ENCODE measurements around the gene ZNF213.
"Not testable (repeated sequence)": the region's sequence is repeated elsewhere in the genome, so short reads cannot be mapped to it uniquely, and the experiment has no call there.

Gene ZNF213

DNA sequence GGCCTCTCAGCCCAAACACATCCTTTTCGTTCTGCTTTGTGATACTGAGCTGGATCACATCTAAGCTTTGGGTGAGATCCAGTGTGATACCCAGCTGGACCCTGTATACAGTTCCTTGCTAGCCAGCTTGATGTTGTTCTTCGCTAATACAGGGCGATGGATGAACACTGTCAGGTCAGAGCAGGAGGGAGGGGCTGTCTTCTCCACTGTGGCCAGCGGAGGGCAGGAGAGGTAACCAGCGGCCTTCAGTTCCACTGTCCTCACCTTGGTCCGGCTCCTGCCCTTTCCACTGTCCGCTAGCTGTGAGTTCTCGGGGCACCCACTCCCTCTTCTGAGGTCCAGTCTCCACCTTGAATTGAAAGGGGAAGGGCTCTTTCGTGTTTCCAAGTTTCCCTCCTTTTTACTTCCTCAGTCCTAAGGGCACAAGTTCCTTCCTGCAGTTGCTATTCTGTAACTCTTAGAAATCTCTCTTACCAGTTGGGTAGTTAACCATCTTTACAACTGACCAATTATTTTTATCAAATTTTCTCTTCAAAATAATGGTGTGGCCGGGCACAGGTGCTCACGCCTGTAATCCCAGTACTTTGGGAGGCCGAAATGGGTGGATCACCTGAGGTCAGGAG lies 3.0 kb upstream of the ZNF213 start:
- DNase-seq: no peak

DNA sequence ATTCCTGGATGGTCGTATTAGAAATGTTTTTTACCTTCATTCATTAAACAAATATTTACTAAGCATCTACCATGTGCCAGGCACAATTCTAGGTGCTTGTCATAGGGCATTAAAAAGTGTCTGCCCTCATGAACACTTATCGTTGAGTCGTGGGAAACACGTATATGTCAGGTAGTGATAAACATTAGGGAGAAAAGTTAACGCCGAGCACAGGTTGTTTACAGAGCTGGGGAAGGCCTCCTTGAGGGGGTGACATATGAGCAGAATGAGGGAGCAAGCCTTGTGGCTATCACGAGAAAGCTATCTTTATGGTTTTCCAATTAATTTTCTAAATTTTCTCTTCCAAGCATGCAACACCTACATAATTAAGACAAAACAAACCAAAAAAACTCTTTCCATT lies 985 bp upstream of the ZNF213 start:
- no peak for DNase-seq

DNA sequence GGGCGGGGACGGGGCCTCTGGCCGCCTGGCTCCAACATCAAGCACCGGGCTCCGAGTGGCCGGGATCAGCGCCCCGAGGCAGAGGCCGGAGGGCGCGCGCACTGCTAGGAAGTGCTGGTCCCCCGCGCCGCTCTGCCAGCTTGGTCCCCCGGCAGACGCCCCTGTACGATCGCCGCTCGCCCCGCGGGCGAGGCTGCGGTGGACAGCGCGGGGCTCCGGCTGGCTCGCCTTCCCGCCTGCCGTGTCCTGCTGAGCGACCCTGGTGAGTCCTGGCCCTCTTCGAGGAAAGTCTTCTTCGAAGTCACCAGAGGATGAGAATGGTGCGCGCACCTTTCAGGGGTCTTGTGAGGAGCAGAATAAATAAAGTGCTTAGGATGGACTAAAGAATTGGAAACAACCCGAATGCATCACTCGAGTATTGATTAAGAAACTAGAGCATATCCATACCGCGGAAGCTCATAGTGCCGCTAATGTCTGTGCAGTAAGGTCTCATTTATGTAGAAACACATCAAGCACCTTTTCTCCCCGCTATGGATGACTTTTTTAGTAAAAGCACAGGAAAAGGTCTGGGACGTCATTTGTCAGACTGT lies 392 bp downstream of the ZNF213 start:
- DNase-seq: no peak

DNA sequence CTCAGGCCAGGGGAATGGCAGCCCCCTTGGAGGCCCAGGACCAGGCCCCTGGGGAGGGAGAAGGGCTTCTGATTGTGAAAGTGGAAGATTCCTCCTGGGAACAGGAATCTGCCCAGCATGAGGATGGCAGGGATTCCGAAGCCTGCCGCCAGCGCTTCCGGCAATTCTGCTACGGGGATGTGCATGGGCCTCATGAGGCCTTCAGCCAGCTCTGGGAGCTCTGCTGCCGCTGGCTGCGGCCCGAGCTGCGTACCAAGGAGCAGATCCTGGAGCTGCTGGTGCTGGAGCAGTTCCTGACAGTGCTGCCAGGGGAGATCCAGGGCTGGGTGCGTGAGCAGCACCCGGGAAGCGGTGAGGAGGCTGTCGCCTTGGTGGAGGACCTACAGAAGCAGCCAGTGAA lies 2.4 kb downstream of the ZNF213 start:
- no peak for DNase-seq

DNA sequence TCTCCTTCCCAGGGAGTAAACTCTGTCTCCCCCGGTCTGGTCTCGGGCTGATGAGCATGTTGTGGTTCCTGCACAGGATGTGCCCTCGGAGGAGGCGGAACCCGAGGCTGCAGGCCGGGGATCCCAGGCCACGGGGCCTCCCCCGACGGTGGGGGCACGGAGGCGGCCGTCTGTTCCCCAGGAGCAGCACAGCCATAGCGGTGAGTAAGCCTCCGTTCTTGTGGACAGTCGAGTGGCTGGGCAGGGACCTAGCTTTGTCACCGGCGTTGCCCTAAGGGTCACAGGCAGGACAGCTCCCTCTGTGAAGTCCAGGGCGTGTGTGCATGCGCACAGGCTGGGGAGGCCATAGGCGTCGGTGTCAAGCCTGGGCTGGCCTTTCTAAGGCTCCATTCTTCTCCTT lies 3.5 kb downstream of the ZNF213 start:
- DNase-seq: no peak

DNA sequence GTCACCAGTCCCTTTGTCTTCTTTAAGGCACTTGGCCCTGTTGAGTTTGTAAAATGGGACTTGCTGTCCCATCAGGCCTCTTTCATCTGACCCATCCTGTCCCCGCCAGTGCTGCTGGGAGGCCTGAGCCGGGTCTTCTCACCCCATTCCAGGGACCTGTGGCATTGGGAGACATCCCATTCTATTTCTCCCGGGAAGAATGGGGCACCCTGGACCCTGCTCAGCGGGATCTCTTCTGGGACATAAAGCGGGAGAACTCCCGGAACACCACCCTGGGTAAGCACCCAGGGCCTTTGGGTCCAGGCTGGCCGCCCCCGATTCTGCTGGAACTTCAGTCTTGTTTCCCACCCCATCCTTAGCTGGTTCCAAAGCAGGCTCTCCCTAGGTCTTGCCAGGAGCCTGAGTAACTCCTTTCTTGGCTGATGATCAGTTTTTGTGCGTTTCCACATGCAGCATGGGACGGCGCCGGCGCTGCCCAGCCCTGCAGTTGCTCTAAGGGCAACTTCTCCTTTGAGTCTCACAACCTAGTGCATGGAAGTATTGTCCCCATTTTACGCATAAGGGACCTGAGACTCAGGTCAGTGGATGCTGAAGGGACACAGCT lies 4.1 kb downstream of the ZNF213 start:
- DNase-seq: no peak

DNA sequence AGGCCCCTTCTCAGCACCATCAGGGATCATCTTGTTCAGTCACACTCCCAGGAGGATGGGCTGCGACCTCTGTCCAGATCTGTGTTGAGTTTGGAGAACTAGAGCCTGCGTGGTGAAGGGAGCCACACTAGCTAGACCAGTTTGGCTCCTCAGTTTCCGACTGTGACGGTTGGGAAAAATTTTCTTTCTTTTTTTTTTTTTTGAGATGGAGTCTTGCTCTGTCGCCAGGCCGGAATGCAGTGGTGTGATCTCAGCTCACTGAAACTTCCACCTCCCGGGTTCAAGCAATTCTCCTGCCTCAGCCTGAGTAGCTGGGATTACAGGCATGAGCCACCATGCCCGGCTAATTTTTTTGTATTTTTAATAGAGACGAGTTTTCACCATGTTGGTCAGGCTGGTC lies 4.7 kb downstream of the ZNF213 start:
- DNase-seq: not testable (repeated sequence)

DNA sequence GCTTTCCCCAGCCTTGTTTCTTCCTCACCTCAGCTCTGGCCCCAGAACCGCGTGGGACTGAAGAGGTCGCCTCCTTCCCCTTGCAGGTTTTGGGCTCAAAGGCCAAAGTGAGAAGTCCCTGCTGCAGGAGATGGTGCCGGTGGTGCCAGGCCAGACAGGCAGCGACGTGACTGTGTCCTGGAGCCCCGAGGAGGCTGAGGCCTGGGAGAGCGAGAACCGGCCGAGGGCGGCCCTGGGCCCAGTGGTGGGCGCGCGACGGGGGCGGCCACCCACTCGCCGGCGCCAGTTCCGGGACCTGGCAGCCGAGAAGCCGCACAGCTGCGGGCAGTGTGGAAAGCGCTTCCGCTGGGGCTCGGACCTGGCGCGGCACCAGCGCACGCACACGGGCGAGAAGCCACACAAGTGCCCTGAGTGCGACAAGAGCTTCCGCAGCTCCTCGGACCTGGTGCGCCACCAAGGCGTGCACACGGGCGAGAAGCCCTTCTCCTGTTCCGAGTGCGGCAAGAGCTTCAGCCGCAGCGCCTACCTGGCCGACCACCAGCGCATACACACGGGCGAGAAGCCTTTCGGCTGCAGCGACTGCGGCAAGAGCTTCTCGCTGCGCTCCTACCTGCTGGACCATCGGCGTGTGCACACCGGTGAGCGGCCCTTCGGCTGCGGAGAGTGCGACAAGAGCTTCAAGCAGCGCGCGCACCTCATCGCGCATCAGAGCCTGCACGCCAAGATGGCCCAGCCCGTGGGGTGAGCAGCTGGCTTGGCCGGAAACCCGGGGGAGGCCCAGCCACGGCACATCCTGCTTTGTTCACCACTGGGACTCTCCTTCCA lies 6.0 kb downstream of the ZNF213 start:
- DNase-seq: no peak

DNA sequence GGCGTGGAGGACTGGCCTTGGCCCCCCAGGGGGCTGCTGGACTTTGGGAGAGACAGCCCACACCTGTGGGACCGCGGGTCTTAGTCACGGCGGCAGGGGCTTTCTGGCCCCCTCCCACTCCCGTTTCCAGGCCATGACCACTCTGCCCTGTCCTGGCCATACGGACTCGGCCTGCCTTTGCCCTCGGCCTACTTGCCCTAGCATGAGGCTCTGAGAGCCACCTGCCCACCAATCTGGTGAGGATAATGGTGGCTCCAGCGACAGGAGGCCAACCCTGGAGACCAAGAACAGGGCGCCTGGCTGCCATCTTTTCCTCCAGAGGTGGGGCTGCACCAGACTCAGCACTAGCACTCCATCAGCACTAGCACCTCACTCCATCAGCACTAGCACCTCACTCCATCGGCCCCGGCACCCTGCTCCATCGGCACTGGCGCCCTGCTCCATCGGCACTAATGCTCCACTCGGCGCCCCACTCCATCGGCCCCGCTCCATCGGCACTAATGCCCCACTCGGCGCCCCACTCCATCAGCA lies 7.0 kb downstream of the ZNF213 start:
- no peak for DNase-seq

DNA sequence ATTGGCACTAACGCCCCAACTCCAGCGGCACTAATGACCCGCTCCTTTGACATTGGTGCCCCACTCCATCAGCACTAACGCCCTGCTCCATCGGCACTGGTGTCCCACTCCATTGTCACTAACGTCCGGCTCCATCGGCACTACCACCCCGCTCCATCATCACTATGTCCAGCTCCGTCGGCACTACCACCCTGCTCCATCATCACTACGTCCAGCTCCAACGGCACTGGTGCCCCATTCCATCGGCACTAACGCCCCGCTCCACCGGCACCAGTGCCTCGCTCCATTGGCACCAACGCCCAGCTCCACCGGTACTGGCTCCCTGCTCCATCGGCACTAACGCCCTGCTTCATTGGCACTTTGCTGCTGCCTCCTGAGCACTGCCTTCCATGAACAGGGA lies 7.5 kb downstream of the ZNF213 start:
- DNase-seq: no peak

DNA sequence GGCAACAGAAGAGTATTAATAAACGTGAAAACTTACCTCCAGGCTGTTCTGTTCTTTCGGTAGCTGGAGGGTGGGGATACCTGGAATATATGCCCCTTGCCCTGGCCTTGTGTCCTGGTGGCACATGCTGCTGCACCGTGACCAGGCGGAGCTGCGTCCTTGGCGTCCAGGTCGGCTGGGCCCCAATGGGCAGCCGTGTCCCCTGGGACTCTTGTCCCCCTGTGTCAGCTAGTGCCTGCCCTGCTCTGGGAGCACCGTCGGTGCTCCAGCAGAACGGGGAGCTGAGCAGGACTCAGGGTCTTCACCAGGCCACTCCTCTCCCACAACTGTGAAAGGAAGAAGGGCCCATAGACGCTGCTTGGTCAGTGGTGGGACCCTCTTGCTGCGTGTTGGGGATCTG lies 7.9 kb downstream of the ZNF213 start:
- DNase-seq: no peak

DNA sequence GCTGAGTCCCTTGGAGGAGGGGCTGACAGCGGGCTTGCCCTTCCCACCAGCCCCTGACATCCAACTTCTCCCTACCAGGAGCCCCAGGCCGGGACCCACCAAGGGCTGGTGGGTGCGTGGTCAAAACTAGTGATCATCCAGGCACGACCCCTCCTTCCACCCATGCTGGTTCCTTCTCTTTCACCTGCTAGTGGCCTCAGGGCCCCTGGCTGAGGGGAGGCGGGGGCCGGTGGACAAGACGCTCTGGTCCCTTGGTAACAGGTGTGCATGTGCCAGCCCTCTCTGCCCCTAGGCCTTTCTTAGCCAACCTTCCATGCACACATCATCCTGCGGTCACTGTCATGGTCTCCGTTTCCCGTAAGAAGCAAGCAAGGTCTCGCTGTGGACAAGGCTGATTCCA lies 8.4 kb downstream of the ZNF213 start:
- no peak for DNase-seq

DNA sequence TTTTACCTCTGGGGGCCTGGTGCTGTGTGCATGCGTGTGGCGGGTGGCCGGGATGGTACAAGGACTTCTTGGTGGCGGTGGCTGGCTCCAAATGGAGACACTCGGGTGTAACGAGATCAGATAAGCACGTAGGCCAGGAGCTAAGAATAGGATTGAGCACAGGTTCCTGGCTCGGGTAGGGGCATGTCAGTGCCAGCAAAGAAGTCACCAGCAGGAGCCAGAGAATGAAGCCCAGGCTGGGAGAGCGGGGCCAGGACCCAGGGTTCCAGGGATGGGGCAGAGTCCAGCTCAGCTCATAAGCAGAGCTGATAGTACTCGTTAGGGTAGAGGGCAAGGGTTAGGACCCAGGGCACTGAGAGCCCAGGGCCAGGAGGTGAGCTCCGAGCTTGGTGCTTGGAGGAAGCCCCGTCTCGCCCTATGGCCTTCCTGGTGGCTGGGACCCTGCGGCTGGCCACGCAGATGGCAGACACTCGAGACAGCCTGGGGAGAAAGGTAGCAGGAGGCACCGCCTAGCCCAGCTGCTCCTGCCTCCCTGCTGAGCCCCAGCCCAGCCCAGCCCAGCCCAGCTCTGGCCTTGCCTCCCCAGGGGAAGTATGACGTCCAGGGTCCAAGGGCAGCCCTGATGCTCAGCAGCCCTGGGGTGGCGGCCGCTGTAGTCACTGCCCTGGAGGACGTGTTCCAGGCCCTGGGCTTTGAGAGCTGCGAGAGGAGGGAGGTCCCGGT lies 8.9 kb downstream of the ZNF213 start:
- DNase-seq: no peak

DNA sequence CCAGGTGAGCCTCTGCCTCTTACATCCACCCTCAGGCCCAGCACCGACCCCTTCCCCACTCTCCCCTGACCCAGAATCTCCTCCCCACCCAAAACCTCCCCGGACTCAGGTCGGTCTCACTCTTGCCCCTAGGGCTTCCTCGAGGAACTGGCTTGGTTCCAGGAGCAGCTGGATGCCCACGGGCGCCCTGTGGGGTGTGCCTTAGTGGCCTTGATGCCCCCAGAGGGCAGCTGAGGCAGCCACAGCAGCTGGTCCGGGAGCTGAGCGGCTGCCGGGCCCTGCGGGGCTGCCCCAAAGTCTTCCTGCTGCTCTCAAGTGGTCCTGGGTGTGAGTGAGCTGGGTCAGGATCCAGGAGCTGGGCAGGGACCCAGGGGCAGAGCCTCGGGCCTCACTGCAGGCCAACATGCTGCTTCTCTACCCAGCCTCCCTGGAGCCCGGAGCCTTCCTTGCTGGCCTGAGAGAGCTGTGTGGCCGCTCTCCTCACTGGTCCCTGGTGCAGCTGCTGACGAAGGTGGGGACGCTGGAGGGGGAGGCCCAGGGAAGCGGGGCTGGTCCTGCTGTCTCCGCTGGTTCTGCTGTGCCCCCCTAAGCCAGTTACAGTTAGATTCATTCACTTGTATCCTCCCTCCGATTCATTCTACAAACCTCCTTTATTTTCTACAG lies 9.6 kb downstream of the ZNF213 start:
- DNase-seq: no peak

DNA sequence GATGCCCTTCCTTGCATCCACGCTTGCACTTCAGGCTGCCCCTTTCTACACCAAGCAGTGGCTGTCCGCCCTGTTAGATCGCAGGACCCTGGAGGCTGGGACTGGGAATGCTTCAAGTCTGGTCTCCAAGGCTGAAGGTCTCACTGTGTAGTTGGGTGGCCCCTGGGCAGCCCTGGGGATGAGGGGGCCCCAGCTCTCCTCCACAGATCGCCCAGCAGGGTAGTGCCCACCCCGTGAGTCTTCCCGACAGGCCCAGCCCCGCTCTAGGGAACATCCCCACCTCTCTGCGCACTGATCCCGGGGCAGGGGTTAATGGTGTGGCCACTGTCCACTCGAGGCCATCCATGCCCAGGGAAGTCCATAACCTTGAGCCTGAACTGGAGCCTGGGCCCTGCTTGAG lies 10.3 kb downstream of the ZNF213 start:
- no peak for DNase-seq

DNA sequence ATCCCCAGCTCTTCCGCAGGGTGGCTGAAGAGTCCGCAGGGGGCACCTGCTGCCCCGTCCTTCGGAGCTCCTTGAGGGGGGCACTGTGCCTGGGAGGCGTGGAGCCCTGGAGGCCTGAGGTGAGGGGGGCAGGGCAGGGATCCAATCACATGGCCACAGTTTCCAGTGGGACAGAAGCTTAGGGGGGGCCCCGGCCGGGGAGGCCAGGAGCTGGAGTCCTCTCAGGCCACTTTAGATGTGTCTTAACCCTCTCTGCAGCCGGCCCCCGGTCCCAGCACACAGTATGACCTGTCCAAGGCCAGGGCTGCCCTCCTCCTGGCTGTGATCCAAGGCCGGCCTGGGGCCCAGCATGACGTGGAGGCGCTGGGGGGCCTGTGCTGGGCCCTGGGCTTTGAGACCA lies 10.8 kb downstream of the ZNF213 start:
- DNase-seq: no peak

DNA sequence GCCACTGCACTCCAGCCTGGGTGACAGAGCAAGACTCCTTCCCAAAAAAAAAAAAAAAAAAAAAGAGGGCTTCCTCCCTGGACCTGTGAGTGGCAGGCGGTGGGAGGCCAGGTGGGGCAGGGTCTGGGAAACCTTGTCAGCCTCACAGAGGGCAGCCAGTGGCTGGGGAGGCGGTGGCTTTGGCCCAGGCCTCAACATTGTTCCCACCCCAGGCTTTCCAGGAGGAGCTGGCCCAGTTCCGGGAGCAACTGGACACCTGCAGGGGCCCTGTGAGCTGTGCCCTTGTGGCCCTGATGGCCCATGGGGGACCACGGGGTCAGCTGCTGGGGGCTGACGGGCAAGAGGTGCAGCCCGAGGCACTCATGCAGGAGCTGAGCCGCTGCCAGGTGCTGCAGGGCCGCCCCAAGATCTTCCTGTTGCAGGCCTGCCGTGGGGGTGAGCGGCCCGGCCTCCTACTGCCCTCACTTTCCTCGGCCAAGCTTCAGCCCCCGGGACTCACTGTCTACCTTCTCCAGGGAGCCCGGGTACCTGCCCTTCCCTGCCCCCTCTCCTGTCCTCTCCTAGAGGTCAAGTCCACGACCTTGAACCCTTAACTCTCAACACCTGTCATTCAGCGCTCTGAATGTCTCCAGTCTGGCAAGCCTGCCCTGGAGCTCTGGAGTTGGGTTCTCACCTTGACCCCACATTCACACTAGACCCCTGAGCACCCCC lies 12.4 kb downstream of the ZNF213 start:
- DNase-seq: no peak

DNA sequence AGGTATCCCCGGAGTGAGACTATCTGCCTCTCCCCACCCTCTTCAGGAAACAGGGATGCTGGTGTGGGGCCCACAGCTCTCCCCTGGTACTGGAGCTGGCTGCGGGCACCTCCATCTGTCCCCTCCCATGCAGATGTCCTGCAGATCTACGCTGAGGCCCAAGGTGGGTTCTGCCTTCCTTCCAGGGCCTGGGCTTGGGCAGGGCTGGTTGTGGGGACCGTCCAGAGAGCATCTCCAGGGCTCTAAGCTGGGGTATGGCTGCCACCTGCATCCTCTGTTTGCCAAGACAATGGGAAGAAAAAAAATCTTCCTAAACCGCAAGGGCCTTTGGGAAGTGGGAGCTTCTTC lies 12.9 kb downstream of the ZNF213 start:
- no peak for DNase-seq

DNA sequence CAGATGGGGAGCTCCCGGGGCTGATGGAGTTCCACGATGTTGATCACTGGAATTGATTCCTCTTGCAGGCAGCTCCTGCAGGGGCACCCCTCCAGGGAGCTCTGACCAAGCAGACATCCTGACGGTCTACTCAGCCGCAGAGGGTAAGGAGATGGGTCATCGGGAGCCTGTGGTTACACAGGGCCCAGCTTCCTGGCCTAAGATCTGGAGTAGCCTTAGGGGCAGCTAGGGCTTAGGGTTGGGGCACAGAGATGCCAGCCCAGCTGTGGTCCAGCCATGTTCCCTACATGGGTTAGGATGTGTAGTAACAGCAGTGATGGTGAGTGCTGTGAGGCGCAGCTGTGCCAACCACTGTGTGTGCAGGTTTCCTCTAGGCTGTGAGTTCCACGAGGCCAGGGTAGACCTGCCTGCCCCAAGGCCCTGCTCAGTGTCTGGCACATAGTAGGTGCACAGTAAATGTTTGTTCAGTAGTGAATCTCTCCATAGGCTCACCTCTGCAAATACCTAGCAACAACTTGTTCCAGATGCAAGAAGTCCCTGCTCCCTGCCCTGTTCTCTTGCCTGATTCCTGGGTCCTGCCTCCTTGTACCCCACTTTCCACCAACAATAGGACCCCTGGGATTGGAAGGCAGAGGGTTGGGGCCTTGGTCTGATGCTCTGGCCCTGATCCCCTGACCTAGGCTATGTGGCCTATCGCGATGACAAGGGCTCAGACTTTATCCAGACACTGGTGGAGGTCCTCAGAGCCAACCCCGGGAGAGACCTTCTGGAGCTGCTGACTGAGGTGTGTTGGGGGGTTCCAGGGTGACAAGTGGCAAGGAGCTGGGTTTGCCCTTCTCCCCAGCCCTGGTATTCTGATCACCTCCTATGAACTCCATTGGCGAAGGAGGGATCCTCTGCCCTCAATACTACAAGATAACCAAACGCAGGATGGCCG lies 13.7 kb downstream of the ZNF213 start:
- no peak for DNase-seq

DNA sequence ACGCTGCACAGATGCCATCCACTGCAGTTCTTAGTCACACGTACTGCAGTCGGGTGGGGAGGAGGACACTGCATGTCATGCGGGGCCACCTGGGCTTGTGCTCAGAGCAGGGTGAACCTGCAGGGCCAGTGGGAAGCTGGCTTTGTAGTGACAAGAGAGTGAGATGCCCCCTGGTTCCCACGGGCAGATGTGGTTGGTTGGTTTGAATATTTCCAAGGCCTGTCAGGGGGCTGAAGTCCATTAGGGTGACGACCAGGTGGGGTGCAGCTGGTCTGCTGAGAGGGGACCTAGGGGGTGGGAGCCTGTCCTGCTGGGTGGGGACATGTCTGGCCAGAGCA lies 14.3 kb downstream of the ZNF213 start:
- DNase-seq: no peak
